COLO829 (cell line): ENCODE results near the gene TM9SF3.
"Not testable (repeated sequence)": the region's sequence is repeated elsewhere in the genome, so short reads cannot be mapped to it uniquely, and the experiment has no call there.

Experiments
- DNase-seq: peaks from one replicate; pipeline ENCODE4 v3.0.0; 2012; ENCODE audit warnings: low spot score

TM9SF3 gene

GRCh38 chr10:96598846-96599245 lies 12.0 kb upstream of the TM9SF3 start:
- DNase-seq: no peak

GRCh38 chr10:96596422-96597407 lies 9.9 kb upstream of the TM9SF3 start:
- no peak for DNase-seq

- no peak for DNase-seq
Observed at GRCh38 chr10:96595741-96596140, 8.9 kb upstream of the TM9SF3 start.

GRCh38 chr10:96591946-96592345 lies 5.1 kb upstream of the TM9SF3 start:
- DNase-seq: no peak

GRCh38 chr10:96588616-96589419 lies 2.0 kb upstream of the TM9SF3 start:
- DNase-seq: peak; percentile 12

GRCh38 chr10:96588060-96588554 lies 1.3 kb upstream of the TM9SF3 start:
- no peak for DNase-seq

GRCh38 chr10:96587264-96588059 lies 650 bp upstream of the TM9SF3 start:
- DNase-seq: peak; percentile 15

GRCh38 chr10:96585736-96586418 lies 935 bp downstream of the TM9SF3 start:
- no peak for DNase-seq

GRCh38 chr10:96584474-96584873 lies 2.3 kb downstream of the TM9SF3 start:
- no peak for DNase-seq

- no peak for DNase-seq
Observed at GRCh38 chr10:96584035-96584434, 2.8 kb downstream of the TM9SF3 start.

- DNase-seq: no peak
Observed at GRCh38 chr10:96579133-96579532, 7.7 kb downstream of the TM9SF3 start.

GRCh38 chr10:96578633-96579032 lies 8.2 kb downstream of the TM9SF3 start:
- no peak for DNase-seq

- no peak for DNase-seq
Observed at GRCh38 chr10:96578022-96578421, 8.8 kb downstream of the TM9SF3 start.

- DNase-seq: no peak
Observed at GRCh38 chr10:96577069-96577468, 9.7 kb downstream of the TM9SF3 start.

- no peak for DNase-seq
Observed at GRCh38 chr10:96576277-96576980, 10.4 kb downstream of the TM9SF3 start.

- not testable (repeated sequence) for DNase-seq
Observed at GRCh38 chr10:96574564-96574963, 12.2 kb downstream of the TM9SF3 start.

- DNase-seq: no peak
Observed at GRCh38 chr10:96573036-96573435, 13.8 kb downstream of the TM9SF3 start.

- DNase-seq: no peak
Observed at GRCh38 chr10:96570983-96571964, 15.5 kb downstream of the TM9SF3 start.

- DNase-seq: no peak
Observed at GRCh38 chr10:96570511-96570910, 16.3 kb downstream of the TM9SF3 start.
